Hematopoietic multipotent progenitor cell (in vitro differentiated cells): ENCODE data around the gene MAVS. TPM values are rescaled to one million over a fixed set of nuclear protein-coding genes. Genes with fewer than 3 reads are reported as not detected.
"Not testable (repeated sequence)": the region's sequence is repeated elsewhere in the genome, so short reads cannot be mapped to it uniquely, and the experiment has no call there.

Source experiments
- DNase-seq, 3 donors: peaks; one replicate each; pipeline ENCODE4 v3.0.0-alpha.2; 2011 to 2015; ENCODE audit warnings: low read depth in 2 of 3, low spot score in 2 of 3
- total RNA-seq: library from RNA; depleted of rRNA; stranded (reverse); fragments of >200 nt; gene quantifications from one replicate; pipeline ENCODE4 v1.2.3, GENCODE V29; 2012

The MAVS gene
- total RNA-seq, 1 donor: 21.0 TPM

- DNase-seq: no peak
These were observed 30.0 kb downstream of the MAVS start for GRCh38 chr20:3876676-3877075.

- DNase-seq: not testable (repeated sequence)
These were observed 32.3 kb downstream of the MAVS start for GRCh38 chr20:3878921-3879274.

- no peak for DNase-seq
These were observed 39.1 kb downstream of the MAVS start for GRCh38 chr20:3885715-3886114.

GRCh38 chr20:3887876-3888620, 41.4 kb downstream of the MAVS start:
- no peak for DNase-seq

GRCh38 chr20:3888622-3889488, 42.2 kb downstream of the MAVS start, which contains the start of gene PANK2:
TSS of gene PANK2 (plus strand) at chr20:3889387.
- peak; percentile 82 to 99 (median 98) for DNase-seq

GRCh38 chr20:3889489-3890397, 43.1 kb downstream of the MAVS start:
- DNase-seq: no peak

- DNase-seq: peak in 1 of 3 donors; percentile 12
These were observed 43.7 kb downstream of the MAVS start for GRCh38 chr20:3890398-3890751.

GRCh38 chr20:3890999-3891929, 44.6 kb downstream of the MAVS start:
- no peak for DNase-seq

GRCh38 chr20:3894796-3895195, 48.2 kb downstream of the MAVS start:
- DNase-seq: no peak

GRCh38 chr20:3896302-3896701, 49.7 kb downstream of the MAVS start:
- DNase-seq: no peak

- no peak for DNase-seq
These were observed 50.4 kb downstream of the MAVS start for GRCh38 chr20:3896853-3897583.

- DNase-seq: not testable (repeated sequence)
These were observed 51.5 kb downstream of the MAVS start for GRCh38 chr20:3898181-3898580.

- DNase-seq: no peak
These were observed 52.0 kb downstream of the MAVS start for GRCh38 chr20:3898639-3899038.

- no peak for DNase-seq
These were observed 53.6 kb downstream of the MAVS start for GRCh38 chr20:3900187-3900604.

- peak in 1 of 3 donors; percentile 33 for DNase-seq
These were observed 54.5 kb downstream of the MAVS start for GRCh38 chr20:3901028-3901705.

GRCh38 chr20:3901706-3902440, 55.2 kb downstream of the MAVS start:
- no peak for DNase-seq

- DNase-seq: no peak
These were observed 55.8 kb downstream of the MAVS start for GRCh38 chr20:3902446-3902845.

GRCh38 chr20:3904224-3904623, 57.6 kb downstream of the MAVS start:
- no peak for DNase-seq
